Ishikawa (cell line): Measurements from ENCODE around the gene MANSC4.
A peak's percentile ranks its signal among the peaks of the same experiment; 100 is the strongest.

ENCODE experiments used
- CEBPB ChIP-seq: IDR thresholded peaks from 2 replicates; pipeline ENCODE4 v1.6.1; 2012
- CREB1 ChIP-seq: IDR thresholded peaks from 2 replicates; pipeline ENCODE4 v1.6.1; 2012; ENCODE audit warnings: low read depth
- EGR1 ChIP-seq: IDR thresholded peaks from 2 replicates; pipeline ENCODE4 v1.6.1; 2012
- EP300 ChIP-seq: IDR thresholded peaks from 2 replicates; pipeline ENCODE4 v1.6.1; 2012; ENCODE audit warnings: borderline replicate concordance
- FOXM1 ChIP-seq: IDR thresholded peaks from 2 replicates; pipeline ENCODE4 v1.6.1; 2012; ENCODE audit warnings: low read depth, borderline replicate concordance
- NFIC ChIP-seq: IDR thresholded peaks from 2 replicates; pipeline ENCODE4 v1.6.1; 2012
- RAD21 ChIP-seq: IDR thresholded peaks from 2 replicates; pipeline ENCODE4 v1.6.1; 2012; ENCODE audit warnings: low read depth
- TAF1 ChIP-seq: IDR thresholded peaks from 2 replicates; pipeline ENCODE4 v1.6.1; 2012; ENCODE audit warnings: low read depth, mild to moderate bottlenecking
- TCF12 ChIP-seq: IDR thresholded peaks from 2 replicates; pipeline ENCODE4 v1.6.1; 2012; ENCODE audit warnings: low read depth
- TEAD4 ChIP-seq: IDR thresholded peaks from 2 replicates; pipeline ENCODE4 v1.6.1; 2012
- YY1 ChIP-seq: IDR thresholded peaks from 2 replicates; pipeline ENCODE4 v1.6.1; 2012; ENCODE audit warnings: low read depth
- ZBTB7A ChIP-seq: IDR thresholded peaks from 2 replicates; pipeline ENCODE4 v1.6.1; 2012; ENCODE audit warnings: low read depth
- TF ChIP-seq, protein P1 (sequence below): IDR thresholded peaks from 2 replicates; pipeline ENCODE4 v1.6.1; 2012
- TF ChIP-seq, protein P2 (sequence below): IDR thresholded peaks from 2 replicates; pipeline ENCODE4 v1.6.1; 2012; ENCODE audit warnings: low read depth, mild to moderate bottlenecking
- TF ChIP-seq, protein P3 (sequence below): IDR thresholded peaks from 2 replicates; pipeline ENCODE4 v1.6.1; 2012

The MANSC4 gene

DNA sequence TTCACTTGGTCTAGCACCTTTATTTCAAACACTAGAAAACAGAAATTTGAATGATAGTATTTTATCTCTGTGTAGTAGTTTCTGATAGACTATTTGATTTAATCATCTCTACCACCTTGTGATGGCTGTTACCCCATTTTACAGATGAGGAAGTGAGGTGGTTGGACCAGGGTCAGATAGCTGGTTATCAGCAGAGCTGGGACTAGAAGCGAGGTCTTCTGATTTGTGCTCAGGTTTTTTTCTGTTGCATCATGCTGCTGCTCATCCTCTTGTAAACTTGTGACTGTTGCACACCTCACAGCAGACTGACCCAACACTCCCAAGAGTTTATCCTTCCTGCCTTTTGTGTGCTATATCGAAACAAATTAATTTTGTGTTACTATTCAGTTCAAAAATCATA, 10.1 kb upstream of the MANSC4 start:
- TF ChIP-seq TCF12 (no peak), NFIC (no peak)
- TF ChIP-seq, protein P1, sequence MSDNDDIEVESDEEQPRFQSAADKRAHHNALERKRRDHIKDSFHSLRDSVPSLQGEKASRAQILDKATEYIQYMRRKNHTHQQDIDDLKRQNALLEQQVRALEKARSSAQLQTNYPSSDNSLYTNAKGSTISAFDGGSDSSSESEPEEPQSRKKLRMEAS: no peak

DNA sequence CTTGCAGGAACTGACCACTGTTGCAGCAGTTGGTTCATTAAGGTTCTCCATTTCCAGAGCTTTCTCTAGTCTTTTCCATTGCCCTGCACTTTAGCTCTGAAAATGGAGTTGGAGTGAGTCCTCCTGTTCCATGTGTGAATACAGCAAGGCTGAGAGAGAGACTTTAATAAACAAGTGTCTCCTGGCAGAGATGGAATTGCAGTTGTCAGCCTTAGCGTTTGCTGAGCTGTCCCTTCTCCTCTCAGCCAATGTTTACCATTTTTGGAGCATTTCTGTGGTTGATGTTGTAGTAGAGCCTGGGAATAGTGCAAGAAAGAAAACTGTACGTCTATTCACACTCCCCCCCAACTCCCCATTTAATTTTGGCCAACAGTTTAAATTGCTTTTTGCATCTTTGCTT, 7.5 kb upstream of the MANSC4 start:
- no peak for TF ChIP-seq EP300
- TF ChIP-seq FOXM1: no peak
- no peak for TF ChIP-seq TCF12
- no peak for TF ChIP-seq EGR1

DNA sequence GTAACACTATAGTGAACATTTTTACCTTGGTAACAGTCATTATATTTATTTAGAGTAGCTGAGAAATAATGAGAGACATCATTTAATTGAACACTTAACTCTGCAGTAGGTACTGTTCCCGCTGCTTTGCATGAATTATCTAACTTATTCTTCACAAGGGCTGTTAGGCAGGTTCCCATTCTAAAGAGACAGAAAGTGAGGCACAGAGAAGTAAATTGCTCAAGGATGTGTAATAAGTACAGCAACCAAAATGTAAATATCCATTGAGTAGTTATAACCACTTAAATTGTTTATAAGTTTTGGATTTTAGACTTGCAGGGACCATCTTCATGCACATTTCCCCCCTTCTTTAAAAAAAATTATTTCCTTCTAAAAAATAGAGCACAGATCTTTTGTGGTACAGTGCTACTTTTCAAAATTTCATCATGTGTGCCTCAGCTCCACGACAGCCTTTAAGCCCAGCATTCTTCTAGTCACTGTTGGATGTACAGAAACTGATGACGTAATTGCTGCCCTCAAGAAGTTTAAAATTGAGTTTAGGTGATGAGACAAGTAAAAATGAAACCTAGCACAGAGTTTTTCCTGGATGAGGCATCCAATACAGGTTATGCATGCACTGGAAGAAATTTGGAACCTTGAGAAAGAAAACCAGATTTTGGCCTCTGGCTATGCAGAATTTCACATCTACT, 6.0 kb upstream of the MANSC4 start:
- no peak for TF ChIP-seq FOXM1
- TF ChIP-seq EP300: no peak
- TF ChIP-seq ZBTB7A: no peak
- TF ChIP-seq TEAD4: no peak
- TF ChIP-seq CEBPB: no peak
- no peak for TF ChIP-seq TCF12
- TF ChIP-seq, protein P2, sequence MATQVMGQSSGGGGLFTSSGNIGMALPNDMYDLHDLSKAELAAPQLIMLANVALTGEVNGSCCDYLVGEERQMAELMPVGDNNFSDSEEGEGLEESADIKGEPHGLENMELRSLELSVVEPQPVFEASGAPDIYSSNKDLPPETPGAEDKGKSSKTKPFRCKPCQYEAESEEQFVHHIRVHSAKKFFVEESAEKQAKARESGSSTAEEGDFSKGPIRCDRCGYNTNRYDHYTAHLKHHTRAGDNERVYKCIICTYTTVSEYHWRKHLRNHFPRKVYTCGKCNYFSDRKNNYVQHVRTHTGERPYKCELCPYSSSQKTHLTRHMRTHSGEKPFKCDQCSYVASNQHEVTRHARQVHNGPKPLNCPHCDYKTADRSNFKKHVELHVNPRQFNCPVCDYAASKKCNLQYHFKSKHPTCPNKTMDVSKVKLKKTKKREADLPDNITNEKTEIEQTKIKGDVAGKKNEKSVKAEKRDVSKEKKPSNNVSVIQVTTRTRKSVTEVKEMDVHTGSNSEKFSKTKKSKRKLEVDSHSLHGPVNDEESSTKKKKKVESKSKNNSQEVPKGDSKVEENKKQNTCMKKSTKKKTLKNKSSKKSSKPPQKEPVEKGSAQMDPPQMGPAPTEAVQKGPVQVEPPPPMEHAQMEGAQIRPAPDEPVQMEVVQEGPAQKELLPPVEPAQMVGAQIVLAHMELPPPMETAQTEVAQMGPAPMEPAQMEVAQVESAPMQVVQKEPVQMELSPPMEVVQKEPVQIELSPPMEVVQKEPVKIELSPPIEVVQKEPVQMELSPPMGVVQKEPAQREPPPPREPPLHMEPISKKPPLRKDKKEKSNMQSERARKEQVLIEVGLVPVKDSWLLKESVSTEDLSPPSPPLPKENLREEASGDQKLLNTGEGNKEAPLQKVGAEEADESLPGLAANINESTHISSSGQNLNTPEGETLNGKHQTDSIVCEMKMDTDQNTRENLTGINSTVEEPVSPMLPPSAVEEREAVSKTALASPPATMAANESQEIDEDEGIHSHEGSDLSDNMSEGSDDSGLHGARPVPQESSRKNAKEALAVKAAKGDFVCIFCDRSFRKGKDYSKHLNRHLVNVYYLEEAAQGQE: no peak
- TF ChIP-seq, protein P3, sequence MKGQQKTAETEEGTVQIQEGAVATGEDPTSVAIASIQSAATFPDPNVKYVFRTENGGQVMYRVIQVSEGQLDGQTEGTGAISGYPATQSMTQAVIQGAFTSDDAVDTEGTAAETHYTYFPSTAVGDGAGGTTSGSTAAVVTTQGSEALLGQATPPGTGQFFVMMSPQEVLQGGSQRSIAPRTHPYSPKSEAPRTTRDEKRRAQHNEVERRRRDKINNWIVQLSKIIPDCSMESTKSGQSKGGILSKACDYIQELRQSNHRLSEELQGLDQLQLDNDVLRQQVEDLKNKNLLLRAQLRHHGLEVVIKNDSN: no peak
- TF ChIP-seq, protein P1: no peak
- TF ChIP-seq CREB1: no peak
- no peak for TF ChIP-seq TAF1
- TF ChIP-seq NFIC: no peak
- no peak for TF ChIP-seq EGR1
- TF ChIP-seq RAD21: no peak
- TF ChIP-seq YY1: no peak

DNA sequence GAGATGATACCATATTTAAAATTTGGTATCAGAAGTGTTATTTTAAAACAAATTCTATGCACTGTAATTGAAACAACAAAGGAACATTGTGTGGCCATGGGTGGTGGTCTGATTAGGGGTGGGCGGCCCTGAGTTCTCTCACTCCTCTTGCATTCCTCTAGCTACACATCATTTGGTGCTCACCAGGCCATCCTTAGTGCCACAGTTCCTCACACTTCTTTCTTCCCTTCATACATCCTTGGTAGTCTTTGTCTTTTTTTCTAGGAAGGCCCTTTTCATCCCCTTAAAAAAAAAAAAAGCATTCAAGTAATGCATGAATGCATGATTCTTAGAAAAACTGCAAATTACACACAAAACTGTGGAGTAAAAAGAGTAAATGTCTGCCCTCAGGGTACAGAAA, 2.4 kb upstream of the MANSC4 start:
- TF ChIP-seq YY1 (no peak), EGR1 (no peak), TEAD4 (no peak), NFIC (no peak), CREB1 (no peak), TCF12 (no peak), EP300 (no peak), TAF1 (no peak), ZBTB7A (no peak), RAD21 (no peak)
- TF ChIP-seq, protein P2: no peak
- TF ChIP-seq, protein P3: no peak
- TF ChIP-seq, protein P1: no peak

DNA sequence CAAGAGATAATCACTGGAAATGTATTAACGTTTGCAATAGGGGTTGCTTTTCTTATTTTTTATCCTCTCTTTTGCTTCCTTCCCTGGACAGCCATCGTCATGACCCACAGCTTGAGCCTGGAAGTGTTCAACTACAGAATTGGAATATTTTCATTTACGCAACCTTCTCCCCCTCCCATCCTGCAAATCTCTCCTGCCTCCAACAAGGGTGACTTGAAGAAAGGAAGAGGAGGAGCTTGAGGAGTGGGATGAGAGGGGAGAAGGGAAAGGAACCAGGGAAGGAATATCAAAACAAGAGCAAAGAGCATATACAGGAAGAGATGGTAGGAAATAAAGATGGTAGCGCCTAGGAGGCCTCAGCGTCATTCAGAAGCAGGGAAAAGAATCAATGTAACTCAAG, 1.6 kb upstream of the MANSC4 start:
- TF ChIP-seq FOXM1: no peak

DNA sequence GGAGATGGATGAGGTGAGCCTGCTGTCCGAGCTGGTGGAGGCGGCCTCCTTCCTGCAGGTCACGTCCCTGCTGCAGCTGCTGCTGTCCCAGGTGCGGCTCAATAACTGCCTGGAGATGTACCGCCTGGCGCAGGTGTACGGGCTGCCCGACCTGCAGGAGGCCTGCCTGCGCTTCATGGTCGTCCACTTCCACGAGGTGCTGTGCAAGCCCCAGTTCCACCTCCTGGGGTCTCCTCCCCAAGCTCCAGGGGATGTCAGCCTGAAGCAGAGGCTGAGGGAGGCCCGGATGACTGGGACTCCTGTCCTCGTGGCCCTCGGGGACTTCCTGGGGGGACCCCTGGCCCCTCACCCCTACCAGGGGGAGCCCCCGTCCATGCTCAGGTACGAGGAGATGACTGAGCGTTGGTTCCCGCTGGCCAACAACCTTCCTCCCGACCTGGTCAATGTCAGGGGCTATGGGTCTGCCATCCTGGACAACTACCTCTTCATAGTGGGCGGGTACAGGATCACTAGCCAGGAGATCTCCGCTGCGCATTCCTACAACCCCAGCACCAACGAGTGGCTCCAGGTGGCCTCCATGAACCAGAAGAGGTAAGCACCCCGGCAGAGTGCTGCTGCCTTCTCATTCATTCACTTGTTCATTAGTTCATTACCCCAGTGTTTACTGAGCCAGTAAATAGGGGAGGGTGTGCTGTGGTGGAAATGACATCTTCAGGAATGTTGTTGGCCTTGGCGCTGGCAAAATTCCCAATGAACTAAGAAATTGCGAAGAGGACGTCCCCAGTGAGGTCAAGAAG, 774 bp upstream of the MANSC4 start:
- TF ChIP-seq, protein P3: no peak
- peak; percentile 71 for TF ChIP-seq TEAD4
- TF ChIP-seq EGR1: no peak
- no peak for TF ChIP-seq CEBPB
- TF ChIP-seq, protein P2: peak; percentile 44; the same call in 1 of the 2 replicates
- no peak for TF ChIP-seq EP300
- TF ChIP-seq TCF12: no peak; the same call in 1 of the 2 replicates
- TF ChIP-seq ZBTB7A: no peak; the same call in none of the 2 replicates
- TF ChIP-seq NFIC: peak; percentile 70
- no peak for TF ChIP-seq CREB1
- TF ChIP-seq YY1: no peak
- no peak for TF ChIP-seq FOXM1
- TF ChIP-seq TAF1: no peak
- TF ChIP-seq, protein P1: peak; percentile 49; the same call in 1 of the 2 replicates
